ENCODE results near the gene SYNE3.

Gene SYNE3

DNA sequence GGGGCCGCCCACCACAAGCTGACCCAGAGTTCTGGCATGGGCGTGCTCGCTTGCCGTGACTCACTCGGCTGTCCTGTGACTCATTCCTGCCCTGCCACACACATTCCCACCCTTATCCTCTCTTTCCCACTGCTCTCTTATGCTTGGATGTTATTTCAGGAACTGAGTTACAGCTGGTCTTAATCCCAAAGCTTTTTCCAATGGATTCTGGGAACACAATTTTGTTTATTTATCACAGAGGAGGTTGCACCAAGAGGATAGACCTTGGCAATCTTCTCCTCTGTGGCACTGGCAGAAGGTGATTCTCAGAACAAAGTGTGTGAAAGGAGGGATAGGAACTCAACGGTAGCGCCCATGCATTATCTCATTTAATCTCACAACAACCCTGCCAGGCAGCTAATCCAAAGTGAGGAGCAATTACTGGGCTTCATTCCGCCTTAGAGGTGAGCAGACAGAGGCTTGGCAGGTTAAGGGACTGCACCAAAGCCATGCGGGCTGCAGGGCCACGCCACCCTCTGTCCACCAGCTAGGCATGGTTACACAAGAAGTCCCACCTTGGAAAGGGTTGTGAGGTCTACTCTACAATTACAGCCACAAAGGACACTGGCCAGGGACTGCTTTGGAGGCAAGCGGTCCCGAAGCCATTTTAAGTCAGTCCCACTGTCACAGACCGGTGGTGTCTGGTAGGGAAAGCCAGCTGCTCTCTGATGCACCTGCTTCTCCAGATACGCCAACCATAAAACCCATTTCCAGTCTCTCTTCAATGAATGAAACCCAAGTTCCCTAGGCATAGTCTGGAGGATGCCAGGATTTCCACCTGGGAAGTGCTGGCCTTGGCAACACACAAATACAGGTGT is 32.9 kb downstream of the SYNE3 start:
- Mint-ChIP-seq H3K27ac (peak overlapping the region; percentile 63), H3K4me3 (no peak overlapping the region), H3K27me3 (no peaks in the 10 kb centered on the region), H3K9me3 (no peaks in the 10 kb centered on the region), H3K4me1 (peaks cover 81% of the 10 kb centered on the region), H3K36me3 (peaks cover 8% of the 10 kb centered on the region)
- no peak for ATAC-seq

DNA sequence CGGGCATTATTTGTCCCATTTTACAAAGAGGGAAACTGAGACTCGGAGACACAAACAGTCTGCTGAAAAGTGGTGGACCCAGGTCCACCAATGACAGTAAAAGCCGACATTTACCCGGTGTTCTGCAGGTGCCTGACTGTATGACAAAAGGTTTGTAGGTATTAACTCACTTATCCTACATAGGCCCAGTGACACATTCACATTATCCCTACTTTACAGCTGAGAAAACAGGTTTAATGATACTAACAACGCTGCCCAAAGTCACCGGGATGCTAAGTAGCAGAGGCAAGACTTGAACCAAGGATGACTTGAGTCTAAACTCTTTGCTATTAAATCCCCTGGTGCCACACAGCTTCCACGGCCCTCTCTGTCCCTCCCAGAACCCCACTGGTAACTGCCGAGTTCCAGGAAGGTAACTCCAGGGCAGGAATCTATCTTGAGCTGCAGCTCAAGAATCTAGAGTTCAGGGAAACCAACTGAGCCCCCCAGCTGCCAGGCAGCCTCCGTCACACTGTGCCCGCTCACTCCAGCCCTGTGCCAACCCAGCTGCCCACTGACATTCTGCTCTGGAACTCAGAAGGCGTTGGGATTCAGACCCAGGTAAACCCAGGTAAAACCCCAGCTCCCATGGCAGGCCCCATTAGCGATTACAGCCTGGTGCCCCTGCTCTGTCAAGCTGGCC is 33.7 kb downstream of the SYNE3 start:
- Mint-ChIP-seq H3K4me3 (no peak overlapping the region), H3K4me1 (peaks cover 77% of the 10 kb centered on the region), H3K27ac (peak overlapping the region; percentile 63), H3K27me3 (no peaks in the 10 kb centered on the region), H3K9me3 (no peaks in the 10 kb centered on the region), H3K36me3 (peaks cover 10% of the 10 kb centered on the region)
- no peak for ATAC-seq

GRCh38 chr14:95481391-95482022 is 34.9 kb downstream of the SYNE3 start:
- H3K4me1 Mint-ChIP-seq: peaks cover 64% of the 10 kb centered on the region
- no peaks in the 10 kb centered on the region for H3K9me3 Mint-ChIP-seq
- ATAC-seq: no peak
- H3K4me3 Mint-ChIP-seq: no peak overlapping the region
- peak overlapping the region; percentile 94 for H3K27ac Mint-ChIP-seq
- no peaks in the 10 kb centered on the region for H3K27me3 Mint-ChIP-seq
- H3K36me3 Mint-ChIP-seq: peaks cover 15% of the 10 kb centered on the region

- no peak for ATAC-seq
- H3K4me3 Mint-ChIP-seq: no peak overlapping the region
- peaks cover 58% of the 10 kb centered on the region for H3K4me1 Mint-ChIP-seq
These were observed 35.6 kb downstream of the SYNE3 start for GRCh38 chr14:95480887-95481226.

GRCh38 chr14:95480109-95480886 is 36.2 kb downstream of the SYNE3 start:
- ATAC-seq: peak; percentile 88
- Mint-ChIP-seq H3K4me1 (peaks cover 52% of the 10 kb centered on the region), H3K27me3 (no peaks in the 10 kb centered on the region), H3K36me3 (peaks cover 20% of the 10 kb centered on the region), H3K9me3 (no peaks in the 10 kb centered on the region), H3K27ac (peak overlapping the region; percentile 94), H3K4me3 (peak overlapping the region; percentile 37)

More at GRCh38 chr14:95480887-95481226, 35.6 kb downstream of the SYNE3 start:
- peak overlapping the region; percentile 94 for H3K27ac Mint-ChIP-seq
- no peaks in the 10 kb centered on the region for H3K27me3 Mint-ChIP-seq
- no peaks in the 10 kb centered on the region for H3K9me3 Mint-ChIP-seq
- H3K36me3 Mint-ChIP-seq: peaks cover 20% of the 10 kb centered on the region

- no peak for ATAC-seq
- peak overlapping the region; percentile 28 for H3K4me3 Mint-ChIP-seq
- no peaks in the 10 kb centered on the region for H3K9me3 Mint-ChIP-seq
- peaks cover 27% of the 10 kb centered on the region for H3K36me3 Mint-ChIP-seq
- no peaks in the 10 kb centered on the region for H3K27me3 Mint-ChIP-seq
- peaks cover 47% of the 10 kb centered on the region for H3K4me1 Mint-ChIP-seq
- peak overlapping the region; percentile 94 for H3K27ac Mint-ChIP-seq
These were observed 37.0 kb downstream of the SYNE3 start for GRCh38 chr14:95479494-95479893.

DNA sequence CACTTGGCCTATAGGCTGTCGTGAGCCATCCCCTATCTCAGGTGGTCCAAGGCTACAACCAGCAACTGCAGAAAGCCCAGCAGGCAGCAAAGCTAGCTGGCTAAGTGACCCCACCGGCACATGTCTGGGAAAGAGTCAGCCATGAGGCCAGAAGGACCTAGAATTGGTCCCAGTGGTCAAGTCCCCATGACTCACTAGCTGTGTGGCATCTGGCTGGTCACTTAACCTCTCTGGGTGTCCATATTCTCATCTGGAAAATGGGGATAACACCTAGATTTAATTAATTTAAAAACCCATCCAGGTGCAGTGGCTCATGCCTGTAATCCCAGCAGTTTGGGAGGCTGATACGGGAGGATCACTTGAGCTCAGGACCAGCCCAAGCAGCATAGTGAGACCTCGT is 37.6 kb downstream of the SYNE3 start:
- Mint-ChIP-seq H3K4me1 (peaks cover 47% of the 10 kb centered on the region), H3K9me3 (no peaks in the 10 kb centered on the region), H3K27ac (no peak overlapping the region), H3K36me3 (peaks cover 27% of the 10 kb centered on the region), H3K4me3 (no peak overlapping the region), H3K27me3 (no peaks in the 10 kb centered on the region)
- no peak for ATAC-seq

GRCh38 chr14:95478309-95478708 is 38.1 kb downstream of the SYNE3 start:
- Mint-ChIP-seq H3K27ac (no peak overlapping the region), H3K9me3 (no peaks in the 10 kb centered on the region), H3K36me3 (peaks cover 30% of the 10 kb centered on the region)

GRCh38 chr14:95477411-95478269 is 38.8 kb downstream of the SYNE3 start:
- Mint-ChIP-seq H3K27me3 (no peaks in the 10 kb centered on the region), H3K9me3 (no peaks in the 10 kb centered on the region), H3K36me3 (peaks cover 37% of the 10 kb centered on the region), H3K4me1 (peaks cover 49% of the 10 kb centered on the region), H3K4me3 (no peak overlapping the region), H3K27ac (peak overlapping the region; percentile 59)
- ATAC-seq: no peak

More at GRCh38 chr14:95478309-95478708, 38.1 kb downstream of the SYNE3 start:
- Mint-ChIP-seq H3K27me3 (no peaks in the 10 kb centered on the region), H3K4me1 (peaks cover 47% of the 10 kb centered on the region), H3K4me3 (no peak overlapping the region)
- ATAC-seq: no peak

DNA sequence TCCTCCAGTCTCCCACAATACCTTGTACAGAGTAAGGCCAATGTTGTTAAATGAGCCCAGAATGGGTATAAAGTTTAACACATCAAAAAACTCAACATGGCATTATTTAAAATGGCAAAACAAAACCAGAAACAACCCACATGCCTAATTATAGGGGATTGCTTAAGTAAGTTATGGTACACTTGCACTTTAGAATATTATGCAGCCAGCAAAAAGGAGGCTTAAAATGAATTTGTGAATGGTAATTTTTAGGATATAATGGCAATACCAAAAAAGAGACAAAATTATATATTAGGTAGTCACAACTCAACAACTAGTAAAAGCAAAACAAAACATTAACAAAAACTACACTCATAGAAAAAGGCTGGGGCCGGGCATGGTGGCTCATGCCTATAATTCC is 39.7 kb downstream of the SYNE3 start:
- peaks cover 53% of the 10 kb centered on the region for H3K4me1 Mint-ChIP-seq
- H3K4me3 Mint-ChIP-seq: no peak overlapping the region
- no peaks in the 10 kb centered on the region for H3K27me3 Mint-ChIP-seq
- peaks cover 45% of the 10 kb centered on the region for H3K36me3 Mint-ChIP-seq
- ATAC-seq: no peak
- H3K27ac Mint-ChIP-seq: no peak overlapping the region
- no peaks in the 10 kb centered on the region for H3K9me3 Mint-ChIP-seq

DNA sequence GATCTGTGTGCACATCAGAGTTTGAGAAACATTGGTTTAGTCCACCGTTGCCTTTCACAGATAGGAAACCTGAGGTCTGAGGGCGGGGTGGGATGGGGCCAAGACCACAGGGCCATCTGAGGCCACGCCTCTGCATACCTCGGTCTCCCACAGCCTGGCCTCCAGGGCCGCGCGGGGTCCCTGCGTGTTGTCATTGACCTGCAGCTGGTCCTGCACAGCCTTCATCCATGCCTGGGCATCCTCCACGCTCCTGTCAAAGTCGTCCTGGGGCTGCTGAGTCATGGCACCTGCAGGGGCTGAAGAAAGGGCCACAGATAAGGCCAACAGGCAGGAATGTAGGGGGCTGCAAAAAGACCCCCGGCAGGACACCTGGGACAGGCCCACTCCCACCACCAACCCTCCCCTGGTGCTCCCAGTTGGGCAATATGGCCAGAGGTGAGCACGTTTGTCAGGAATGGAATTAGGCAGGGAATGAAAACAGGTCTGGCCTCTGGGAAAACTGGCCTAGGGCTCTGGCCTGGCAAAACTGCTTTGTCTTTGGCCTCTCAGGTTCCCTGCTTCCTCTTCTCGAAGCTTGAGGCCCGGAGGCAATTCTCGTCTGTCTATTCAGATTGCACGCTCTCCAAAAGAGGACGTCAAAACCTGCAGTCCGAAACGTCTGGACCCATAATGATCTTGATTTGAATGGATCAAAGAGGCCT is 40.8 kb downstream of the SYNE3 start:
- H3K9me3 Mint-ChIP-seq: no peaks in the 10 kb centered on the region

DNA sequence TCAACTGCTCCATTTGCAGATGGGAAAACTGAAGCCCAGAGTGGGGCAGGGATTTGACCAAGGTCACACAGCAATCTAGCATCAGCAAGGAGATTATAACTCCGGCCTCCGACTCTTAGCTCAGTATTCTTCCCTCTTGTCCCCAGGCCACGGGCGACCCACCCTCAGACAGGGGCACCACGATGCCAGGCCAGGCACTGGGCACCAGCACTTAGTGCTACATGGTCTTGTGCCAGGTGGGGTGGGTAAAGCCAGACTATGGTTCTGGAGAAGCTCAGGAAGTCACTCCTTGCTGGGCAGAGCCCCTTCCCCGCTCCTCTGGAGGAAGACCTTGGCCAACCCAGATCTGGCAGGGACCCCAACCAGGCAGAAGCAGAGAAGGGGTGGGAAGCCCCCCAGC is 41.5 kb downstream of the SYNE3 start:
- Mint-ChIP-seq H3K36me3 (peaks cover 60% of the 10 kb centered on the region), H3K4me3 (no peak overlapping the region), H3K9me3 (no peaks in the 10 kb centered on the region), H3K27ac (no peak overlapping the region), H3K27me3 (no peaks in the 10 kb centered on the region), H3K4me1 (peaks cover 42% of the 10 kb centered on the region)
- no peak for ATAC-seq

More for the DNA sequence above, 40.8 kb downstream of the SYNE3 start:
- ATAC-seq: no peak
- Mint-ChIP-seq H3K36me3 (peaks cover 56% of the 10 kb centered on the region), H3K27ac (no peak overlapping the region), H3K27me3 (no peaks in the 10 kb centered on the region), H3K4me1 (peaks cover 49% of the 10 kb centered on the region), H3K4me3 (no peak overlapping the region)

- H3K9me3 Mint-ChIP-seq: no peaks in the 10 kb centered on the region
- H3K27ac Mint-ChIP-seq: peak overlapping the region; percentile 50
- H3K36me3 Mint-ChIP-seq: peaks cover 64% of the 10 kb centered on the region
- H3K4me3 Mint-ChIP-seq: no peak overlapping the region
- no peaks in the 10 kb centered on the region for H3K27me3 Mint-ChIP-seq
- H3K4me1 Mint-ChIP-seq: peaks cover 37% of the 10 kb centered on the region
- ATAC-seq: no peak
These were observed 42.0 kb downstream of the SYNE3 start for GRCh38 chr14:95474486-95474885.

DNA sequence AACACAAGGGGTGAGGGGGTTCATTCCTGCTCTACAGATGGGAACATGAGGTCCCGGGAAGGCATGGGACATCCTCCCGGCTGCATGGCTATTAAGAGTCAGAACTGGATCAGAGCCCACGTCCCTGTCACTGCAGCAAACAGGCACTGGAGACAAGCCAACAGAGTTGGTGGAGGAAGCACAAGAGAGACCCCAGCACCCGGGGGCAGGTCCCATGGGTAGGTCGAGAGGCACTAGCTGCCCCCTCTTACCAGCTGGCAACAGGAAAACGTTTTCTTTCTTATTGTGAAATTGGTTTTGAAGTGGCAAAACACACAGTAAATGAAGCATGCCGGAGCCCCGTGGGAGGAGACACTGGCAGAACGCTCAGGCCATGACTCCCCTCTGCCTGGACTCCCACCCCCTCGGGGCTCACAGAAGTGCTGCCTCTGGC is 43.6 kb downstream of the SYNE3 start:
- no peaks in the 10 kb centered on the region for H3K9me3 Mint-ChIP-seq
- peak overlapping the region; percentile 50 for H3K27ac Mint-ChIP-seq
- peaks cover 74% of the 10 kb centered on the region for H3K36me3 Mint-ChIP-seq
- H3K4me3 Mint-ChIP-seq: no peak overlapping the region
- no peak for ATAC-seq
- peaks cover 29% of the 10 kb centered on the region for H3K4me1 Mint-ChIP-seq
- no peaks in the 10 kb centered on the region for H3K27me3 Mint-ChIP-seq
